Measurements from ENCODE around the gene TAF1D.

Gene TAF1D

DNA sequence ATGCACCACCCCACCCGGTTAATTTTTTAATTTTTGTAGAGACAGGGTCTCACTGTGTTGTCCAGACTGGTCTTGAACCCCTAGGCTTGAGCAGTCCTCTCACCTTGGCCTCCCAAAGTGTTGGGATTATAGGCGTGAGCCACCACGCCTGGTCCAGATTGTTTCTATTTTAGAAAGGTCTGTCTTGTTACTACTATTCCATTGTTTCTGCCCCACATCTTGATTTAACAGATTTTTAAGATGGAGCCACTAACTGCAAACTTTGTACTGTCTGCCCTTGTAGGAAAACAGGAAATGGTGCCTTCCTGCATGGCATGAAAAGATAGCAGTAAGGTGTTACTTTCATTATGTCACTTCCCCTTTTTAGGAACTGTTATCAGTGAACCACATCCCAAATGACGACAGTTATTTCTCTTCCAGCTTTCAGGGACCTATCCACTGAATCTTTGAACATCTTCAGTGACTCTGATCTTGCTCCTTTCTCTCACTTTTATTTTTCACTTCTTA lies 23.2 kb downstream of the TAF1D start:
- DNase-seq: no peak

DNA sequence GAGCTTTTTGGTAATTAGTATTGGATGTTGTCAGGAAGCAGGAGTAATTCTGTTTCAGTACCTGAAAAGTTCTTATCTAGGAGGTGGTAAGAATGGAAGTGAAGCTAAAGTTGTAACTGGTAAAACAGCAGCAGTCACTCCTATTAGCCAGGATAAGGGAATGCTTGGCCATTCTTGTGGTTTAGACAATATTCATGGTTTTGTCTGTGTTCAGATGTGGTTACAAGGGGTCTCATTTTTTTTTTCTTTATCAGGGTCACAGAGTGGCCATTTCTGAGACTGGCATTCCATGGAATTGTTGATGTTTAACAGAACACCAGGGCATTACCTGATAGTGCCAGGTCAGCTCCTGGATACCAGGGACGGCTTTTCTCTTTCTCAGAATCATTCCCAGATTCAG lies 23.8 kb downstream of the TAF1D start:
- DNase-seq: no peak

DNA sequence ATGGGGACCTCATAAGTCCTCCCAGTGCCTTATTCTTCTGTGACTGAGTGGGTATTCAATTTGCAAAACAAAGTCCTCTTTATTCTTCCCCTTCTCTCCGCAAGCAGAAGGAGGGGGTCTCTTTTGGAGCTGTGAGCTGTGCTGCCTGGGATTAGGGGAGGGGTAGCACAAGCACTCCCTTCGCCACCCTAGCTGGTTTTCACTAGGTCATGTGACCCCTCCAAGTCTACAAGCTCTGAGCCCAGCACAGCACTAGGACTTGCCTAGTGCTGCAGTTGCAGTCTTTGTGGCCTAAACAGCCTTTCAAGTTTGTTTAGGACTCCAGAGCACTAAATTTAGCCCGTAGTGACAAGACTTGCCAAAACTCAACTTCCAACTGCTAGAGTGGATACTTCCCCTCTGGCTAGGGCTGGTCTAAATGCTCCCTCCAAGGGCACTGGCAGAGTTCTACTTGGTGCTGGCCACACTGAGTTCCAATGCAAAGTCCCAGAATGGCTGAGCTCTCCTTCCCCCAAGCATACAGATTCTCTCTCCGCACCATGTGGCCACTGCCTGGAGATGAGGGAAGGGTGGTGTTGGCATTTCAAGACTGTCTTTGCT lies 25.4 kb downstream of the TAF1D start:
- no peak for DNase-seq

DNA sequence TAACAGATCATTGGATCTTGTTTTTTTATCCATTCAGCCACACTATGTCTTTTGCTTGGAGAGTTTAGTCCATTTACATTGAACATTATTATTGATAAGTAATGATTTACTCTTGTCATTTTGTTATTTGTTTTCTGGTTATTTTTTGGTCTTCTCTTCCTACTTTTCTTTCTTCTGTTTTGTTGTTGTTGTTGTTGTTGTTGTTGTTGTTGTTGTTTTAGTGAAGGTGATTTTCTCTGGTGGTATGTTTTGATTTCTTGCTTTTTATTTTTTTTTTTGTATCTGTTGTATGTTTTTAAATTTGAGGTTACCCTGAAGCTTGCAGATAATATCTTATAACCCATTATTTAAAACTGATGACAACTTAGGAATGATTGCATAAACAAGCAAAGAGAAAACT lies 28.6 kb downstream of the TAF1D start:
- no peak for DNase-seq

DNA sequence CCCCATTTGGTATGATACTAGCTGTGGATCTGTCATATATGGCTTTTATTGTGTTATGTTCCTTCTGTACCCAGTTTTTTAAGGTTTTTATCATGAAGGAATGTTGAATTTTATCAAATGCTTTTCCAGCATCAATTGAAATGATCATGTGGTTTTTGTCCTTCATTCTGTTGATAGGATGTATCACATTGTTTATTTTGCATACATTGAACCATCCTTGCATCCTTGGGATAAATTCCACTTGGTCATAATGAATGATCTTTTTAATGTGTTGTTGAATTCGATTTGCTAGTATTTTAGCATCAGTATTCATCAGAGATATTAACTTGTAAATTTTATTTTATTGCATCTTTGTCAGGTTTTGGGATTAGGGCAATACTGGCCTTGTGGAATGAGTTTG lies 31.1 kb downstream of the TAF1D start:
- no peak for DNase-seq

DNA sequence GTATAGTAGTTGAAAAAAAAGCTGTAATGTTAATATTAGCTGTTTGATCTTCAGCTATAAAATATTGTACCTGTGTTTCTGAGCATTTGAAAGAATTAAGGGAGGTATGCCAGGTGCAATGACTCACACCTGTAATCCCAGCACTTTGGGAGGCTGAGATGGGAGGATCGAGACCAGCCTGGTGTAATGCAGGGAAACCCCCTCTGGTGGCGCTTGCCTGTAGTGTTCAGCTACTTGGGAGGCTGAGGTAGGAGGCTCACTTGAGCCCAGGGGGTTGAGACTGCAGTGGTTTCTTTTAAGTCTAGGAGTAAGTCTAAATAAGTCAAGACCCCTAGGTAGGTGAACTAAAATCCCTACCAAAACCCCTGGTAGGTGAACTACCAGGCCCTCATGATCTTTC lies 37.1 kb downstream of the TAF1D start:
- no peak for DNase-seq

DNA sequence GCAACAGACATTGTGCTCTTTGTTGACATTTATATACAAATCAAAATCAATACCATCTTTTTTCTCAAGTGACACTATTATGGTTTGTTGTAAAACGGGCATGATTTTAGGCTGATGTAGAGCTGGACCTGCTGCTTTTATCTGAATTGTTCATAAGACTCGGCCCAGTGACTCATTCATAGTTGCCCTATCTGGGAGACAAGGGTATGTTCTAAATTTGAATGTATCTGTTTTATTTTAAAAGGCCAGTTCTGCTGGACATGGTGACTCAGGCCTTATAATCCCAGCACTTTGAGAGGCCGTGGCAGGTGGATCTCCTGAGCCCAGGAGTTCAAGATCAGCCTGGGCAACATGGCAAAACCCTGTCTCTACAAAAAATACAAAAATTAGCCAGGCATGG lies 40.5 kb downstream of the TAF1D start:
- no peak for DNase-seq

DNA sequence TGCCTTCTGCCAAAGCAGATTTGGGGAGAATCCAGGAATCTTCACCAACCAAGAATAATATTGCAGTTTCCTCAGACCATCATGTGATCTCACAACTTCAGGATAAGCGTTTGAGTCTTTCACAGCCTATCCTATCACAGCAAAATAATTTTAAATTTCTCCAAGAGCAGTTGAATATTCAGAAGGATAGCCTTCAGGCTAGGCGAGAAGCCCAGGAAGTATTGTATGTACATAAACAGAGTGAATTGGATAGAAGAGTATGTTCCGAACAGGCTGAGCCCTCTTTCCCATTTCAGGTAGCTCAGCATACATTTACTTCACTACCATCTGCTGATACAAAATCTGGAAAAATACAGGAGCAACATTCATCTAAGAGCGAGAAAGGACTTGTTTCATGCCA lies 43.7 kb downstream of the TAF1D start:
- no peak for DNase-seq

DNA sequence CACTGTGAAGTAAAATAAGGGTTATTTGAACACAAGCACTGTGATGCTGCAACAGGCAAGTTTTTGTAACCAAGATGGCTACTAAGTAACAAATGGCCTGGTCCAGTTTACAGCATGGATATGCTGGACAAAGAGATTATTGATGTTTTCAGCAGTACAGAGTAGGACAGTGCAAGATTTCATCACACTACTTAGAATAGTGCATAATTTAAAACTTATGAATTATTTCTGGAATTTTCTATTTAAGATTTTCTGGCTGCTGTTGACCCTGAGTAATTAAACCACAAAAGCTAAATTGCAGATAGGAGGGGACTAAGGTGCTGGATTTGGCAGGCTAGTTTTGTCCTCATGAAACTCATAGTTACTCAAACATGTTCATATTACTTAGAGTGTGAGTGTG lies 46.7 kb downstream of the TAF1D start:
- no peak for DNase-seq

DNA sequence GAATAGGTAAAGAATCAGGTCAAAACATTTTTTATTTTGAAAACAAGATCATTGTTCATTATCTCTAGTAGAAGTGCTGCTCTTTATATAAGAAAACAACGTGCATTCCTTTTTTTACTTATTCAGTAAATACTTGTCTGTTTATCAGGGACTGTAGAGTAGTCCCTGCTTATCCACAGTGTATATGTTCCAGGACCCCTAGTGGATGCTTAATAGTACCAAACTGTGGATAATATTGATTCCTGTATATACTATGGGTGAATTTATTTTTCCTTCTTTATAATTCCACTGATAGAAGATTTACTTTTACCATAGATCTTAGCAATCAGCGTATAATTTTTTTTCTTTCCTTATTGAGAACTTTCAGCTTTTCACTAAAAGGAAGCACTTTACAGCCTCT lies 47.2 kb downstream of the TAF1D start:
- no peak for DNase-seq

DNA sequence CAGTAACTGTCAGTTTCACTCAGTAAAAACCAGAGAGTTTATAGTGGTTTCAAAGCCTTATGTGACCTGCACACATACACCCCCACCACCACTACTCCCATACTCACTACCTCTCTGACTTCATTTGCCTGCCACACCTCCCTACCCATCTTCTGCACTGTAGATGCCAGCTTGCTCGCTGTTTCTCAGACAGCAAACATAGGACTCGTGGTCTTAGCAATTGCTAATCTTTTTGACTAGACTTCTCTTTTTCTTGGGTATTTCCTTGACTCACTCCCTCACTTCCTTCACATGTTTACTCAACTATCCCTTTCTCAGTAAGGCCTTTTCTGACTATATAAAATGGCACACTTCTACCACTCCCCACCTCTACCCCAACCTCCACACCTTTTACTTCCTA lies 52.1 kb downstream of the TAF1D start:
- no peak for DNase-seq

DNA sequence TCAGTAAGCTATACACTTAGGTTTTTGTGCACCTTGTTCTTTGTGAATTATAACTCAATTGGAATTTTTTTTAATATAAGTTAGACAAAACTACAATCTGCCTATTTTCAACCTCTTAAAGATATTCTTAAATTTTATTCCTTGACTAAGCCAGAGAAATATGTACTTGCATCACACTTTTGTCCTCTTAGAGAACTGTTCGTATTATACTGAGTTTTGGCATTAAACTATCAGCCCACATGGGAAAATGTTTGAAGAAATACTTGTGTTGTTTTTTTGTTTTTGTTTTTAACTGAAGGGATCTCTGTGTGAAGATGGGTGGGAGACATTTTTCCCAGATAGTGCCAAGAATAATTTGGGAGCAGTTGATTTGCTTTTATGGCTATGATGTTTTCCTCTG lies 54.5 kb downstream of the TAF1D start:
- DNase-seq: no peak

DNA sequence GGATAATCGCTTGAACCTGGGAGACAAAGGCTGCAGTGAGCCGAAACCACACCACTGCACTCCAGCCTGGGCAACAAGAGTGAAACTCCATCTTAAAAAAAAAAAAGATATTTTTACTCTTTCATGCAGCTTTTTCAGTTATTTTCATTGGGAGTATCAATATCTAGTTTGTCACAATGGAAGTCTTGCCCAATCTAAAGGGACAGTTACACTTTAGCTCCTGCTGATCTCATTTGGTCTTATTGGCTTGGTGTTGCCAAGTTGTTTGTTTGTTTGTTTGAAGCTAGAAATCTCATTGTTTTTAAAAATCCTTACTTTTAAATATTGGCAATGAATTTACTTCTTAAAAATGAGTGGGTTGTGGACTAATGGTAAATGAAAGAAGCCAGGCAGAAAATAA lies 55.1 kb downstream of the TAF1D start:
- no peak for DNase-seq

Data from T-helper 9 cell (primary cell).